Measurements from ENCODE around the gene ZSCAN26.

DNA sequence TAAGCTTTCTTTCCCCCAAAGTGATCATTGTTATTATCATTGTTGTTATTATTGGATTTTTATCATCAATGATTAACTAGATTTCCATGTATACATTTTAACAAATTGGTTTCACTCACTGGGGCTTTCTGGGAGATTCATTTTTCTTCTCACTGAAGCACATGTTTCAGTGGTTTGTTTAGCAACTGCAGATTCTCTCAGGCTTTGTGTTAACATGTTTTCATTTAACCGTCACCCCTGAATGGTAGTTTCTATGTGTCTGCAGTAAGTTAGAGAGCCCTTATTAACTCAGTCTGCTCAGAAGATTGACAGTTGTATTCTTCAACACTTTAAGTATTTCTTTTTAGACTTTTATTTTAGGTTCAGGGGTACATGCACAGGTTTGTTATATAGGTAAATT lies 27.3 kb upstream of the ZSCAN26 start:
- TF ChIP-seq POLR2A (IDR thresholded peaks at IDR 0.05; ENCODE audit: low read depth) (no peak), POLR2AphosphoS5 (IDR thresholded peaks at IDR 0.05) (no peak)
- TF ChIP-seq, protein P1, sequence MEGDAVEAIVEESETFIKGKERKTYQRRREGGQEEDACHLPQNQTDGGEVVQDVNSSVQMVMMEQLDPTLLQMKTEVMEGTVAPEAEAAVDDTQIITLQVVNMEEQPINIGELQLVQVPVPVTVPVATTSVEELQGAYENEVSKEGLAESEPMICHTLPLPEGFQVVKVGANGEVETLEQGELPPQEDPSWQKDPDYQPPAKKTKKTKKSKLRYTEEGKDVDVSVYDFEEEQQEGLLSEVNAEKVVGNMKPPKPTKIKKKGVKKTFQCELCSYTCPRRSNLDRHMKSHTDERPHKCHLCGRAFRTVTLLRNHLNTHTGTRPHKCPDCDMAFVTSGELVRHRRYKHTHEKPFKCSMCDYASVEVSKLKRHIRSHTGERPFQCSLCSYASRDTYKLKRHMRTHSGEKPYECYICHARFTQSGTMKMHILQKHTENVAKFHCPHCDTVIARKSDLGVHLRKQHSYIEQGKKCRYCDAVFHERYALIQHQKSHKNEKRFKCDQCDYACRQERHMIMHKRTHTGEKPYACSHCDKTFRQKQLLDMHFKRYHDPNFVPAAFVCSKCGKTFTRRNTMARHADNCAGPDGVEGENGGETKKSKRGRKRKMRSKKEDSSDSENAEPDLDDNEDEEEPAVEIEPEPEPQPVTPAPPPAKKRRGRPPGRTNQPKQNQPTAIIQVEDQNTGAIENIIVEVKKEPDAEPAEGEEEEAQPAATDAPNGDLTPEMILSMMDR (IDR thresholded peaks at IDR 0.05), result no peak
